Measurements from ENCODE around the gene NPVF. TPM values are rescaled to one million over a fixed set of nuclear protein-coding genes. Genes with fewer than 3 reads are reported as not detected.

NPVF gene
- total and polyA plus RNA-seq, 8 donors: not detected

DNA sequence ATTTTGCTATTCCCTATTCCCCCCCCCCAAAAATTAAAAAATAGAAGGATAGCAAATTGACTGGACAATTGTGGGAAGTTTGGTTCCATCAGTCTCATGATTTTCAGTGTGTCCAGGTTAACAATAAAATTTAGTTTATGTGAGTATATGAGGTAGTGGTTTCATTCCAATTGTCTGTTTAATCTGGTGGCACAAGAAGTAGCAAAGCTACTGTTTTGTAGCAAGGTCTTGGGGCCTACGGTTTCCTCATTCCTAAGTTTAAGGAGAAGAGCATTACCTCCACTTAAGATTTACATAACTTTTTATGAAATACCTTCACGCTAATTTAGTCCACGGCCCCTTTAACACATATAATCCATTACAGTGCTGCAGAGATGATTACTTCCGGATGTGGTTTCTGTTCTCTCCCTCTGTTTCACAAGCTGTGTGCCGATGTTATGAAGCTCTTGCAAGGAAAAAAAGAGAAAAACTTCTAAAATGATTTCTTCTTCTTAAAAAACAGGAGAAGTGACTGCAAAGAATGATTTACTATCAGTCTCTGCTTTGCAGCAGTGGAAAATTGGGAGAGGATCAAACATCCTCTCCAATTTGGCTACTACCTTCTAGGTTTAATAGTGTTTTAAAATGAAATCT lies 32.7 kb upstream of the NPVF start:
- peak in 1 of 2 donors; percentile 69 for DNase-seq
- intact Hi-C loops (cut with DNase I; ENCODE audit: low total_unique reads): loop anchor here (5.0 to 10.0 kb wide), 2 partner anchors 126 to 584 kb away; no protein-coding TSS in a partner anchor
- Histone ChIP-seq H3K4me1 (peaks cover 0 to 22% (median 7%) of the 10 kb centered on the region in 4 donors), H3K36me3 (no peaks in the 10 kb centered on the region), H3K9me3 (no peaks in the 10 kb centered on the region), H3K27ac (peak overlapping the region in 1 of 5 donors; percentile 13), H3K27me3 (peaks cover 0 to 3% (median 0%) of the 10 kb centered on the region in 3 donors), H3K4me3 (no peak overlapping the region)
- WGBS, 5 donors: 42 to 57% (median 47%) methylated on average over 4 to 5 of the region's 5 CpGs
- TF ChIP-seq, protein P1, sequence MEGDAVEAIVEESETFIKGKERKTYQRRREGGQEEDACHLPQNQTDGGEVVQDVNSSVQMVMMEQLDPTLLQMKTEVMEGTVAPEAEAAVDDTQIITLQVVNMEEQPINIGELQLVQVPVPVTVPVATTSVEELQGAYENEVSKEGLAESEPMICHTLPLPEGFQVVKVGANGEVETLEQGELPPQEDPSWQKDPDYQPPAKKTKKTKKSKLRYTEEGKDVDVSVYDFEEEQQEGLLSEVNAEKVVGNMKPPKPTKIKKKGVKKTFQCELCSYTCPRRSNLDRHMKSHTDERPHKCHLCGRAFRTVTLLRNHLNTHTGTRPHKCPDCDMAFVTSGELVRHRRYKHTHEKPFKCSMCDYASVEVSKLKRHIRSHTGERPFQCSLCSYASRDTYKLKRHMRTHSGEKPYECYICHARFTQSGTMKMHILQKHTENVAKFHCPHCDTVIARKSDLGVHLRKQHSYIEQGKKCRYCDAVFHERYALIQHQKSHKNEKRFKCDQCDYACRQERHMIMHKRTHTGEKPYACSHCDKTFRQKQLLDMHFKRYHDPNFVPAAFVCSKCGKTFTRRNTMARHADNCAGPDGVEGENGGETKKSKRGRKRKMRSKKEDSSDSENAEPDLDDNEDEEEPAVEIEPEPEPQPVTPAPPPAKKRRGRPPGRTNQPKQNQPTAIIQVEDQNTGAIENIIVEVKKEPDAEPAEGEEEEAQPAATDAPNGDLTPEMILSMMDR (IDR thresholded peaks at IDR 0.05): no peak
- no peak for TF ChIP-seq POLR2AphosphoS5 (IDR thresholded peaks at IDR 0.05)
- TF ChIP-seq EP300 (IDR thresholded peaks at IDR 0.05): no peak
- no peak for TF ChIP-seq POLR2A (IDR thresholded peaks at IDR 0.05)

DNA sequence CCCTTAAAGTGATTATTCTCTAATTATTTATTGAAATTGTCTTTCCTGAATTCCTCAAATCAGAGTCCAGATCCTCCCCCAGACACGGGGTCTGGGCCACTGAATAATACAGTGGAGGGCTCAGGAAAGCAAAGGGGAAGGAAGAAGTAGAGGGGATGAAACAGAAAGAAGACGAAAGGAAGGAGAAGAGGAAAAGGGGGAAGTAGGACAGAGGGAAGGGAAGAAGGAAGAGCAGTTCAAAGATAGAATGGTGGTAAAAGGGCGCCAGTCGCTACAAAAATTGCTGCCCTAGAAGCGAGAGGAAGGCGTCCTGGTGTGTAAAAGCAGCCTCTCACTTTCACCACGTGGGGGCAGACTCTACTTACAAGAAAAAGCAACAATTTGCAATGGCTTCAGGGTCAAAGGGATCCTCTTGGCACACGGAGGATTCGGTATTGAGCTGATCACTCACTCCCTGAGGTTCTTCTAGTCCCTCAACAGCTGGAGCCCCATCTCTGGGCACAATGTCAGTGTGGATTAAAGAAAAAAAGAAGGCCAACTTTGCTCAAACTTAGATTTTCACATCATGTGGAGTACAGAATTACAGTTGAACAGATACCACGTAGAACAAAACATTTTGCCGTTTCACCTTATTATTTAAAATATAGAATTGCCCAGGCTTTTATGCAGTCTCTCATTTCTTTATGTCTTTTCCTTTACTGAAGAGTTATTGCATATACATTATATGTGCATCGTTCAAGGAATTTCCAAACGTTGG lies 31.4 kb upstream of the NPVF start:
- TF ChIP-seq, protein P1 (IDR thresholded peaks at IDR 0.05): peak in 5 of 7 experiments; percentile 71 to 92 (median 86)
- TF ChIP-seq POLR2A (IDR thresholded peaks at IDR 0.05) (no peak), POLR2AphosphoS5 (IDR thresholded peaks at IDR 0.05) (peak in 1 of 3 donors; percentile 33)
- peaks cover 0 to 3% (median 0%) of the 10 kb centered on the region in 3 donors for H3K27me3 ChIP-seq
- DNase-seq: peak; percentile 74 to 91
- intact Hi-C loops (cut with DNase I; ENCODE audit: low total_unique reads): loop anchor here (5.0 to 10.0 kb wide), 3 partner anchors 128 to 585 kb away; no protein-coding TSS in a partner anchor
- WGBS, 5 donors: 27 to 36% (median 31%) methylated on average over 13 of the region's 13 CpGs
- H3K27ac ChIP-seq: no peak overlapping the region
- no peaks in the 10 kb centered on the region for H3K9me3 ChIP-seq
- peaks cover 0 to 22% (median 7%) of the 10 kb centered on the region in 4 donors for H3K4me1 ChIP-seq
- H3K36me3 ChIP-seq: no peaks in the 10 kb centered on the region
- H3K4me3 ChIP-seq: no peak overlapping the region

DNA sequence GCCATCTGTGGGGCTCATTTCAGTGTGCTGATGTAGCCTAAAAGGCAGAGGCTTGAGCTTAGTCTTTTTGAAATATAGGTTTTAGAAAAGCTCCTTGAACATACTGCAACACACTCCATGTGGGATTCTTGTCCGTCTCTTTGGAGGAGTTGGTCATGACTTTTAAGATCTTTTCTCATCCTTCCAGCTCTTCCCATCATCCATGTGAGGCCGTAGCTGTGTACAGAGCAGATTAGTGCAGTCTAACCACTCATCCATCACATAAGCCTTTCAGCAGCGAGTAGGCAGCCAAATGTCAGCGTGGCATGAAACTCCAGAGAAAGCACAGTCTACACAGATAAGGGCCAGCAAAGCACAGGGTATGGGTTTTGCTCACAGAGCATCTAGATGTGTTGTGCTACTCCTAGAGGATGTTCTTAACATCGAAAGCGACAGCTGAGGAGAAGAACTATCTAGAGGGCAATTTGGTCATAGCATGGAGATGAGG lies 28.1 kb upstream of the NPVF start:
- no peak overlapping the region for H3K4me3 ChIP-seq
- WGBS, 5 donors: 69 to 79% (median 76%) methylated on average over 6 of the region's 6 CpGs
- no peaks in the 10 kb centered on the region for H3K36me3 ChIP-seq
- H3K9me3 ChIP-seq: no peaks in the 10 kb centered on the region
- DNase-seq: no peak
- intact Hi-C loops (cut with DNase I; ENCODE audit: low total_unique reads): loop anchor here (5.0 kb wide), 1 partner anchor 311 kb away; no protein-coding TSS in a partner anchor
- H3K27ac ChIP-seq: no peak overlapping the region
- peaks cover 0 to 19% (median 7%) of the 10 kb centered on the region in 4 donors for H3K4me1 ChIP-seq
- H3K27me3 ChIP-seq: peaks cover 0 to 3% (median 0%) of the 10 kb centered on the region in 3 donors
- TF ChIP-seq, protein P1 (IDR thresholded peaks at IDR 0.05): no peak
- TF ChIP-seq POLR2A (IDR thresholded peaks at IDR 0.05): no peak

DNA sequence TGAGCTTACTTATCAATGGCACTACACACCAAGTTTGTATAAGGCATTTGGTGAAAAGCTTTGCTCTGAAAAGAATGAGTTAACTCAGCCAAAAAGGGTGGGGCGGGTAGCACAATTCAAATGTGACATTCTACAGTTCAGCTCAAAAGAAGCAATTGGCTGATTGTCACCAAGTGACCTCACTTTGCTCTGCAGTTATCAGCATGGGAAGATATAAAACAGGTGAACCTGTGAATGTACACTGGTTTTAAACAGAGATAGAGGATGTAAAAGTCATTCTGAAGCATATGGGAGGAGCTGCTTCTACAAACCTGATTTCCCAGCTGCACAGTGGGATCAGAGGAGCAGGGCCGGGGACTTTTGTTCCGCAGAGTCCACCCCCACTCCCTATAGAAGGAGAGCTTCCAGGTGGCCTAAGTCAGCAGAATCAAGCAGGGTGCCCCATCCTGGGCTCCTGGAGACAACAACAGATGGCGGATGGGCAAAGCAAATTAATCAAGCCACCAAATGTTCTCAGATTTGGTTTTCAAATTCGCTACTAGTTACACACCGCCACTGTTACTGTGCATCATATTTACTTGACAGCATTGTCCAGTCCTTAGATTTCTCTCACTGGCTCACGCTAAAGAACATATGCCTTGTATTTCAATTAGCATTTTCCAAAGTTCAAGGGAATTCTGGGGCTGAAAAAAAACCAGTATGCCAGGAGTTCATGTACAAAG lies 27.5 kb upstream of the NPVF start:
- Histone ChIP-seq H3K36me3 (no peaks in the 10 kb centered on the region), H3K4me3 (no peak overlapping the region), H3K27ac (no peak overlapping the region), H3K4me1 (peaks cover 0 to 13% (median 7%) of the 10 kb centered on the region in 4 donors), H3K9me3 (no peaks in the 10 kb centered on the region), H3K27me3 (peaks cover 0 to 3% (median 0%) of the 10 kb centered on the region in 3 donors)
- WGBS, 5 donors: 57 to 80% (median 66%) methylated on average over 7 of the region's 7 CpGs
- intact Hi-C loops (cut with DNase I; ENCODE audit: low total_unique reads): loop anchor here (5.0 kb wide), 1 partner anchor 312 kb away; no protein-coding TSS in a partner anchor
- TF ChIP-seq POLR2AphosphoS5 (IDR thresholded peaks at IDR 0.05): no peak
- no peak for TF ChIP-seq POLR2A (IDR thresholded peaks at IDR 0.05)
- peak in 1 of 2 donors; percentile 40 for DNase-seq
